Kidney epithelial cell (primary cell): ENCODE data around the gene PACSIN1. TPM values are rescaled to one million over a fixed set of nuclear protein-coding genes. Genes with fewer than 3 reads are reported as not detected.

Source experiments
- DNase-seq: peaks from one replicate; pipeline ENCODE4 v3.0.0-alpha.2; 2010; ENCODE audit warnings: low read depth
- H3K27me3 ChIP-seq: 2 replicates; pipeline ENCODE4 v1.6.0; 2011; ENCODE audit warnings: low read length; ENCODE audit not compliant: control insufficient read depth, insufficient read depth
- H3K36me3 ChIP-seq: 2 replicates; pipeline ENCODE4 v1.5.1; 2011; ENCODE audit warnings: low read length; ENCODE audit not compliant: control insufficient read depth, insufficient read depth
- H3K4me3 ChIP-seq: 2 replicates; pipeline ENCODE4 v1.5.1; 2011; ENCODE audit warnings: low read depth, mild to moderate bottlenecking, control low read depth, low read length
- CTCF ChIP-seq: IDR thresholded peaks from 2 replicates; pipeline ENCODE4 v1.5.1; 2011; ENCODE audit warnings: mild to moderate bottlenecking, moderate library complexity, low read length, control low read depth, inconsistent platforms; ENCODE audit not compliant: insufficient read depth, poor library complexity, severe bottlenecking
- total RNA-seq: library from RNA; depleted of rRNA; stranded (reverse); fragments of >200 nt; gene quantifications from 2 replicates; pipeline ENCODE4 v1.2.3, GENCODE V29; 2015

The PACSIN1 gene
- total RNA-seq, 1 donor from 2014 or later: 0.04 TPM

- DNase-seq: no peak
Observed at GRCh38 chr6:34581561-34581920, 115.7 kb downstream of the PACSIN1 start.

DNA sequence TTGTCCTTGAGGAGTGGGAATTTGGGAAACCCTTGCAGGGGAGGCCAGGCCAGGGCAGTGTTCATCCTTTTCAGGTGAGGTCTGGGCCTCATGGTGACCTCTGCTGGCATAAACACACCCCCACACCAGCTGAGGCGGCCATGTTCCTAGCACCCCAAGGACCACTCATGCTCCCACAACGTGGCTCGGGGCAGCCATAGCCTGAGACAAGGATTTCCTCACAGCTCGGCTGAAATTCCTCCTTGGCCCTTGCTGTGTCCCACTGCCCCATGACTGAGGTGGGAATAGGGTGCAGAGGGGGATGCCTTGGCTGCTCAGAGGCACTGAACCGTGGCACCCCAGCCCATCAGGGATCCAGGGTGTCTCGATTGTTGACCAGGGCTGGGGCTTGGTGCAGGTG lies 117.6 kb downstream of the PACSIN1 start:
- no peak for DNase-seq
- Histone ChIP-seq H3K36me3 (peaks cover 1% of the 10 kb centered on the region), H3K27me3 (no peaks in the 10 kb centered on the region), H3K4me3 (no peak overlapping the region)
- peak; percentile 36 for TF ChIP-seq CTCF

More at GRCh38 chr6:34581561-34581920, 115.7 kb downstream of the PACSIN1 start:
- Histone ChIP-seq H3K27me3 (no peaks in the 10 kb centered on the region), H3K36me3 (no peaks in the 10 kb centered on the region), H3K4me3 (no peak overlapping the region)
- TF ChIP-seq CTCF: no peak

DNA sequence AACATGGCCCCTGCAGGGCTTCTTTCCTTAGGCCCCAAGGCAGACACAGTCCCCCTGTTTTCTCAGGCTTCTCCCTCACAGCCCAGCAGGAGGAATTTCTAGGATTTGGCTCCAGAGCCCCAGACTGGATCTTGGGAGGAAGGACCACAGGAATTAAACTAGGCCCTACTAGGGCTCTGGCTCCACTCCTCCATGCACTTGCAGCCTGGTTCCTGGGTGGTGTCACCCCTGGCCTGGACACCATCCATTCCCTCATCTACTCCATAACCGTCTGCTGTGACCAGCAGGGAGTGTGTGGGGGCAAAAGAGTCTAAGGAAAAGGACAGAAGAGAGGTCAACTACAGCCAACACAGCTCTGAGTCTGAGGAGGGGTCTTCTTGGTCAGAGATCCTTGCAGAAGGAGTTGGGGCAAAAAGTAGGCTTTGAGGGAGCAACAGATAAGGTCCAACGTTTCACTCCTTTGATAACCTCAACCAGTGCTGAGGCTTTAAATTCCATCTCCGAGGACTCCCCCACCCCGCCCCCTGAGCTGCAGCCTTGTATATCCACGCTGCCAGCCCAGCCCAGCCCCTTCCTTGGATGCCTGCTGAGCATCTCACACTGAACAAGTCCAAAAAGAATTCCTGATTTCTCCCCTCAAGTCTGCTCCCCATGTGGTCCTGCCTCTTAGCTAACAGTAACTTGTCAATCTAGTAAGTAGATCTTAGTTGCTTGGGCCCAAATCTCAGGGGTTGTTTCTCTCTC lies 118.2 kb downstream of the PACSIN1 start:
- no peak overlapping the region for H3K4me3 ChIP-seq
- no peak for TF ChIP-seq CTCF
- no peaks in the 10 kb centered on the region for H3K27me3 ChIP-seq
- DNase-seq: no peak
- peaks cover 1% of the 10 kb centered on the region for H3K36me3 ChIP-seq

DNA sequence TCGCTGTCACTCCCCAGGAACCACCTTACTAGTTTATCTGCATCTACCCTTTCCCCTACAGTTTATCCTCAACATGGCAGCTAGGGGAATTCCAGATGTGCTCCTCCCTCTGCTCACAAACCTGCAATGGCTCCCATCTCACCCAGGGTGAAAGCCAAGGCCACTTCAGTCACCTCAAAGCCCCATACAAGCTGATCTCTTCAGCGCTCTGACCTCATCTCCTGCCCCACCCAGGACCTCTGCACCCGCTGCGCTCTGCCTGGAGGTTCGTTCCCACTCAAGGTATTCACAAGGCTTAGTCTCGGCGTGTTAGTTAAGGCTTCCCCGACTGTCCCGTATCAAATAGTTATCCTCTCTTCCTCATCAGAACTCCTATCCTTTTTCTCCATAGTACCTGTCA lies 118.8 kb downstream of the PACSIN1 start:
- Histone ChIP-seq H3K27me3 (no peaks in the 10 kb centered on the region), H3K36me3 (peaks cover 1% of the 10 kb centered on the region), H3K4me3 (no peak overlapping the region)
- TF ChIP-seq CTCF: no peak
- no peak for DNase-seq

Other genes starting within 250 kb of the PACSIN1 start
- 1,060 and 1,220 TPM in 2 replicates for gene HMGA1, start 229.2 kb upstream of the PACSIN1 start, total RNA-seq
- gene SMIM29, start 217.1 kb upstream of the PACSIN1 start, total RNA-seq: 33.2 and 38.8 TPM in 2 replicates
- gene NUDT3, start 73.4 kb upstream of the PACSIN1 start, total RNA-seq: 29.6 and 31.7 TPM in 2 replicates
- 3,975 and 4,200 TPM in 2 replicates for gene RPS10, start 40.0 kb upstream of the PACSIN1 start, total RNA-seq
- gene SPDEF, start 90.3 kb downstream of the PACSIN1 start, total RNA-seq: not detected in 2 replicates
- gene ILRUN, start 230.7 kb downstream of the PACSIN1 start, total RNA-seq: 37.9 and 39.8 TPM in 2 replicates